ACHN (cell line): ENCODE data around the gene PTGES.
A peak's percentile ranks its signal among the peaks of the same experiment; 100 is the strongest.
"Not testable (repeated sequence)": the region's sequence is repeated elsewhere in the genome, so short reads cannot be mapped to it uniquely, and the experiment has no call there.

Experiments used
- DNase-seq: peaks from one replicate; pipeline ENCODE4 v3.0.0-alpha.2; 2015
- in situ Hi-C: cut with HindIII; loops from 2 replicates; pipeline ENCODE4 v1.10.0; 2017; ENCODE audit warnings: low sequenced_read_pairs, low pct_ligation_motif_present, low pct_unique_long_range_greater_than_20kb

Gene PTGES

GRCh38 chr9:129774791-129775447 lies 22.1 kb upstream of the PTGES start:
- in situ Hi-C loops = no loop called here
- DNase-seq = no peak

DNA sequence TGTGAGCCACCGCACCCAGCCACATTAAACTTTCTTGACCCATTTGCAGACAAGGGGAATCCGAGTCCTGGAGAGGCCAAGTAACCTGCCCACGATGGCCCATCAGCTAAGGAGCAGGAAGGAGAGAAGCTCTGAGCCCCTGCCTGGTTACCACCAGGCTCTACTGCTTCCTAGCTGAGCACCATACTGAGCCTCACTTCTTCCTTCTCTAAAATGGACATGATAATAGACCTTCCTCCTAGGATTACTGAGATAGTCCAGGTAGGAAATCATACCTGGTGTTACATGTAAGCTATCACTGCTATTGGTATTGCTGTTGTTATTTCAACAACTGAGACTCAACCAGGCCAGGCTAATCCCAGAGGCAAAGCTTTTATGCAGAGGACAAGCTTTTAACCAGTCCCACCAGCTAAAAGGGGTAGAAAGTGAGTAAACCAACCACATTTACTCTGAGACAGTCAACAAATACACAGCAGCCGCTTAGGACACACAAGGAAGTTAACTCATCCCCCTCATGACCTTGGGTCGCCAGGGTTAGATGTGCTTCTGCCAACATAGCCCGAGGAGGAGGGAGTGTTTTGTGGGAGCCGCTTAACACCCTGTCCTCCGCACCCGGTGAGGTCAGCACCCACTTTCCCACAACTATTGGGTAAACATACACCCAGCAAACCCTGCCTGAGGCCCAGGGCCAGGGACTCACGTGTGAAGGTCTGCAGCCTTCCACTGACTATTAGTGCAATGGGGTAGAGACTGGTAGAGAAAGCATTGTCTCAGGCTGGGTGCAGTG lies 20.6 kb upstream of the PTGES start:
- in situ Hi-C loops = no loop called here
- DNase-seq = no peak

DNA sequence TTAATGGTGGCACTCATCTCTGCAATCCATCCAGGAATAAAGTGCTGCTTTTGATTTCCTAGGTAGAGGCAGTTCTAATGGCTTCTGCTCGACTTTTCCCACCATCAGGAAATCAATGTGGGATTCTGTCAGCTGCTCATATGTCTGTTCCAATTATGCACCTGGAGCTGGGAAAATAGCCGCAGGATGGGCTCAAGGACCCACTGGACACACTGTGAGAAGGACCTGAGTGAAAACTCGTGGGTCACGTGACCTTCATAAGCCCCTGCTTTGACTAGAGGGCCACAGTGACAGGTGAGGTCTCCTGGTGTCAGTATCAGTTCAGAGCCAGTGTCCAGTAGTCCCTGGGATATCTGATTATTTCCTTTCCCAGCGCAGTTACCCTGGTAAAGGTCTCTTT lies 17.9 kb upstream of the PTGES start:
- in situ Hi-C loops = no loop called here
- no peak for DNase-seq

DNA sequence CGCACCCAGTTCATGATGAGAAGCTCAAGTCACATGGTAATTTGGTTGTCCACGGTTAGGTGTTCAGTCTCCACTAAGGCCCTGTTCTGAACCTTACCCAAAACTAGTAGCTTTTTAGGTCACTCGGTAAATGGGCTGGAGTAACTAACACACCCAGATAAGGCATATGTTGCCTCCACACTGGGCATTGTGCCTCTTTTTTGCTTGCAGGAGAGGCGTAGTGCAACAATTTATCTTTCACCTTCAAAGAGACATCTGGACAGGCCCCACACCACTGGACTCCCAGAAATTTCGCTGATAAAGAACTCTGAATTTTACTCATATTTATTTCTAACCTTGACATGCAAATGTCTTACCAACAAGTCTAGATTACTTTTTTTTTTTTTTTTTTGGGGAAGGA lies 16.8 kb upstream of the PTGES start:
- in situ Hi-C loops = no loop called here
- no peak for DNase-seq

DNA sequence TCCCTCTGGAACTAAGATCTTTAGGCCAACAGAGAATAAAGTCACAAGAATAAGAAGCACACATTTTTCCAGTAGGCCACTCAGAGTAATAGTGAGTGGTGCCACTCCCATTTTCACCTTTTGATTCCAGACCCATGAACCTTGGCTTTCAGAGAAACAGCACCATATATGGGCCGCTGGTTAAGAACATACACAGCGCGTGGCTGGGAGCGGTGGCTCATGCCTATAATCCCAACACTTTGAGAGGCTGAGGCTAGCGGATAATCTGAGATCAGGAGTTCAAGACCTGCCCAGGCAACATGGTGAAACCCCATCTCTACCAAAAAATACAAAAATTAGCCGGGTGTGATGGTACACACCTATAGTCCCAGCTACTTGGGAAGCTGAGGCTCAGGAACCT lies 15.6 kb upstream of the PTGES start:
- in situ Hi-C loops = no loop called here
- no peak for DNase-seq

DNA sequence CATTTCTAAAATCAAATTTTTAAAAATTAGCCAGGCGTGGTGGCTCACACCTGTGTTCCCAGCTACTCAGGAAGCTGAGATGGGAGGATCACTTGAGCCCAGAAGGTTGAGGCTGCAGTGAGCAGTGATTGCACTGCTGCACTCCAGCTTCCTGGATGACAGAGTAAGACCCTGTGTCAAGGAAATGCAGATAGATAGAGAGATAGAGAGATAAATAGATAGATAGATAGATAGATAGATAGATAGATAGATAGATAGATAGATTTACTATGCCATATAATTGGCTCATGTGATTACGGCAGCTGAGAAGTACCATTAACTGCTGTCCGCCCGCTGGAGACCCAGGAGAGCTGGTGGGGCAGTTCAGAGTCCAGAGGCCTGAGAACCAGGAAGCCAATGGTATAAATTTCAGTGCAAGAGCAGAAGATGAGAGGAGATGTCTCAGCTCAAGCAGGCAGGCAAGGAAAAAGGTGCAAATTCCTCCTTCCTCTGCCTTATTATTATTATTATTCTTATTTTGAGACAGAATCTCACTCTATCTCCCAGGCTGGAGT lies 13.0 kb upstream of the PTGES start:
- no peak for DNase-seq
- in situ Hi-C loops = no loop called here

GRCh38 chr9:129762985-129763926 lies 10.4 kb upstream of the PTGES start:
- in situ Hi-C loops = no loop called here
- no peak for DNase-seq

GRCh38 chr9:129762370-129762984 lies 9.6 kb upstream of the PTGES start:
- DNase-seq, in situ Hi-C loops: not testable (repeated sequence)

DNA sequence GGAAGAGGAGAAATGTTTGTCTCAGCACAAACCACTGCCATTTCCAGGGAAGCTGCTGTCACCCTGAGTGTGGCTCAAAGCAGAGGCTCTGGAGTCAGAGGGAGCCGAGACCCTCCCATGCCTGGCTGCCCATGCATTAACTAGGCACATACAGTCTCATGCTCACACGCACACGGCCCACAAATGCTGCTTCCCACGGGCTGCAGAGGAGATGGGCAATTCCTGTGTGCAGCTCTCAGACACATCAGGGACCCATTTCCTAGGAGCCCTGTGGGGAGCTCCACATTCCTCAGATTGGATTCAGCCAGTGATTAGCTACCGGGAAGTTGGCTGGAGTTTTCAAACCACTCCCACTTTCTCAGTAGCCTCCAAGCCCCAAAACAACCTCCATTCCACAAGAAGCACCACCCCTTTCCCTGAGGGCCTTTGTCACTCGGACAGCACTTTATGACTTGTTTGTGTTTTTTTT lies 9.1 kb upstream of the PTGES start:
- in situ Hi-C loops = no loop called here
- peak; percentile 10 for DNase-seq

GRCh38 chr9:129761293-129761900 lies 8.6 kb upstream of the PTGES start:
- in situ Hi-C loops = no loop called here
- no peak for DNase-seq

DNA sequence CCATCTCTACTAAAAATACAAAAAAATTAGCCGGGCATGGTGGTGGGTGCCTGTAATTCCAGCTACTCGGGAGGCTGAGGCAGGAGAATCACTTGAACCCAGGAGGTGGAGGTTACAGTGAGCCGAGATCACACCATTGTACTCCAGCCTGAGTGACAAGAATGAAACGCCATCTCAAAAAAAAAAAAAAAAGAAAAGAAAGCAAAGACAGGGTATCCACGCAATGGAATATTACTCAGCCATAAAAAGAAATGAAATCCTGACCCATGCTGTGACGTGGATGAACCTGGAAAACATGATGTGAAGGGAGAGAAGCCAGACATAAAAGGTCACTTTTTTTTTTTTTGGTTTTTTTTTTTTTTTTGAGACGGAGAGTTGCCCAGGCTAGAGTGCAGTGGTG lies 7.9 kb upstream of the PTGES start:
- DNase-seq, in situ Hi-C loops: not testable (repeated sequence)

DNA sequence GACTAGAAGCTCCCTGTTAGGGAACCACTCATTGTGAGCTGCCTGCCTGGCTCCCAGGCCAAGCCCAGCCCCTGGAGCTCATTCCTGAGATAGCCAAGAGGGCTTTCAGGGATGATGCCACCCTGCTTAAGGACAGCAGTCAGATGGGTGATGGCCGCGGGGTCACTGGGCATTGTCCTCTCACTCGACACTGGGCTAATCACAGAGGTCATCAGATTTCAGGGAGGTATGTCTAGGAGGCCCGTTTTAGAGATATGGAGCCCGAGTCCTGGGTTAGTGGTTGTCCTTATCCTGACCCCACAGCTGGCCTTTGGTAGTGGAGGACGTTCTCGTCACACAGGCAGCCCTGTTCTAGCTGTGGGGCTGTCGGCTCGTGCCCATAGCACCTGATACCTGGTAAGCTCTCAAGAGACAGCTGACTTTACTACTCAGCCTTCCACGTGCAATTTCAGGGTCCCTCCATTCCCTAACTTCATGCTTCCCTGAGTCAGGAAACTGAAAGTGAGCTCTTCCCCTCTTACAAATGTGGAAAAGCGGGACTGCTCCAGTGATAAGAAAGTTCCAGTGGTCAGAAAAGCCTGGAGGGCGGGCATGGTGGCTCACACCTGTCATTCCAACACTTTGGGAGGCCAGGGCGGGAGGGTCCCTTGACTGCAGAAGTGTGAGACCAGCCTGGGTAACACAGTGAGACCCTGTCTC lies 7.1 kb upstream of the PTGES start:
- DNase-seq = no peak
- in situ Hi-C loops = no loop called here

GRCh38 chr9:129759319-129759718 lies 6.5 kb upstream of the PTGES start:
- DNase-seq = no peak
- in situ Hi-C loops = no loop called here

DNA sequence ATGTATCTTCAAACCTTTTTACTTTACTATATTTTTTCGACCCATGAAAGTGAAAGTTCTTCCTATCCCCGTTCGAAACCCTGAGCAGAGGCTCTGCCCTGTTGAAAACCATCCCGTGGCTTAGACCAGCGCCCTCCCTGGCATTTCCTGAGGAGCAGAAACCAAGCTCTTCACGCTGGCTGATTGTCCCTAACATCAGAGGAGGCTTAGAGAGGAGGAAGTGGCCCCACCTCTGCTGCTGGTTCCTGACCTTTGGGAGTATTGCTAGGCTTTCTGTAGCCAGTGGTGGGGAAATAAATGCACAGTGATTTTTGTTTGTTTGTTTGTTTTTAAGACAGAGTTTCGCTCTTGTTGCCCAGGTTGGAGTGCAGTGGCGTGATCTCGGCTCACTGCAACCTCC lies 4.2 kb upstream of the PTGES start:
- DNase-seq = no peak
- in situ Hi-C loops = no loop called here

GRCh38 chr9:129756191-129756590 lies 3.3 kb upstream of the PTGES start:
- DNase-seq = no peak
- in situ Hi-C loops = no loop called here

- in situ Hi-C loops = no loop called here
- no peak for DNase-seq
These were observed 2.3 kb upstream of the PTGES start for GRCh38 chr9:129755151-129755550.
